ENCODE measurements around the gene WBP1.
"Not testable (repeated sequence)": the region's sequence is repeated elsewhere in the genome, so short reads cannot be mapped to it uniquely, and the experiment has no call there.

Gene WBP1

GRCh38 chr2:74482801-74483674, 24.8 kb downstream of the WBP1 start, which contains the start of the genes CCDC142 and TTC31:
TSS of gene CCDC142 (minus strand) at chr2:74482998. CDS start at chr2:74482837, 161 bp downstream.
TSS of gene TTC31 (plus strand) at chr2:74483081. CDS start at chr2:74483096, 15 bp downstream.
- peak; percentile 92 to 95 for DNase-seq

GRCh38 chr2:74483675-74484164, 25.5 kb downstream of the WBP1 start:
- not testable (repeated sequence) for DNase-seq

DNA sequence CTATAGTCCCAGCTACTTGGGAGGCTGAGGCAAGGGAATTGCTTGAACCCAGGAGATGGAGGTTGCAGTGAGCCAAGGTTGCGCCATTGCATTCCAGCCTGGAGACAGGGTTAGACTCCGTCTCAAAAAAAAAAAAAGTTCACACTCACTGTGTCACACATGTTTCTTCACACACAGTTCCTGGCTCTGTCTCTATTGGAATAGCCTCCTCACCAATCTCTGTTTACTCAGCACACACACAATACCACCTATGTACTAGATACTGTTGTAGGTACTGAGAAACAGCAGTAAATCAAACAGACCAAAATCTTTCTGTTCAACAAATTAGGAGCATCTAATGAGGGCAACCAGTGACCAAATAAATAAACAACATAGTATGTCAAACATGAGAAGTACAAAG, 27.9 kb downstream of the WBP1 start:
- DNase-seq, result no peak

GRCh38 chr2:74488643-74489481, 30.6 kb downstream of the WBP1 start:
- no peak for DNase-seq

- DNase-seq, result no peak
Measured at GRCh38 chr2:74489906-74490305, 31.7 kb downstream of the WBP1 start.

DNA sequence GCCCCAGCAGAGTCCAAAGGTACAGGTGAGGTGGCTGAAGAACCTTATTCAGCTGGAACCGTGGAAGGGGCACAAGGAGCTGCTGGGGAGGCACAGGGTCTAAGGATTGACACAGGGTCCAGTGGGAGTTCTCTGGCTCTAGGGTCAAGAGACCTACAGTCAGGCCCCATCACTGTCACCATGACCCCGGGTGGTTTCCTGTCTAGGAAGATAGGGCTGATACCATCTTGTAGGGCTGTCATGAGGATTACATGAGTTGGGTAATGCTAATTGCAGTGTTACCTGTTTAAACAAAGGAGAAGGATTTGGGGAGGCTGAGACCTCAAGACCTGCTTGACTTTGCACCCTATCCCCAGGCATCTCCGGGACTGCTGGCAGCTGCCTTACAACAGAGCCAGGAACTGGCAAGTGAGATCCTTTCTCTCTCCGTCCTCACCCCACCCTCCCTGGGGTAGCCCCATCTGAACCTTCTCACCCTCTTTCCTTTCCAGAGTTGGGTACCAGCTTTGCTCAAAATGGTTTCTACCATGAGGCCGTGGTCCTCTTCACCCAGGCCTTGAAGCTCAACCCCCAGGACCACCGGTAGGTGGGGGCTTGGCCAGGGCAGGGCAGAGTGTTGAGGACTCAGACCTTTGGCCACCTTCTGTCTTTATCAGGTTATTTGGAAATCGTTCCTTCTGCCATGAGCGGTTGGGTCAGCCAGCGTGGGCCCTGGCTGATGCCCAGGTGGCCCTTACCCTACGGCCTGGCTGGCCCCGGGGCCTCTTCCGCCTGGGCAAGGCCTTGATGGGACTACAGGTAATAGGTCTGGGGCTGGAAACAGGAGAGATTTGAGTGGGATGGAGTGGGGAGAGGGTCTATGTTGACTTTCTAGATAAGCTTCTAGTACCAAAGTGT, 33.7 kb downstream of the WBP1 start:
- no peak for DNase-seq

DNA sequence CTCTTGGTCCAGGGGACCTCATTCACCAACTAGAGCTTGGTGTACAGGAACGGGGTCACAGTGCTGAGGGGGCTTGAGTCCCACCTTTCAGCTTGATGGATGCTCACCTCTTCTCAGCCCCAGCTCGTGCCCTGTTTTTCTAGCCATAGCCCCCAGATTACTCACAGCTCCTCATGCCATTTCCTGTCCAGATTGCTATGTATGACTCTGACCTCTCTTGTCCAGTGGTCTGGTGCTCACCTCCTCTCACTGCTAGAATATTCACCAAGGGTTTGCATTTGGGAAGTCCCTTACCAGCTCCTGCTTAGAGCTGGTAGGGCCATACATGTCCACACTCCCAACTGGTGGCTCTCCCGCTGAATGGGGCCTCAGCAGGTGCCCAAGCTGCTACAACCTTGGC, 35.3 kb downstream of the WBP1 start:
- DNase-seq, result no peak

GRCh38 chr2:74495440-74495839, 37.2 kb downstream of the WBP1 start:
- no peak for DNase-seq

- DNase-seq, result no peak
Measured at GRCh38 chr2:74496997-74497776, 38.9 kb downstream of the WBP1 start.

GRCh38 chr2:74497777-74498499, 39.7 kb downstream of the WBP1 start:
- DNase-seq, result no peak

GRCh38 chr2:74498500-74499266, 40.4 kb downstream of the WBP1 start:
- no peak for DNase-seq

GRCh38 chr2:74499267-74499939, 41.2 kb downstream of the WBP1 start, which contains the start of gene LBX2:
TSS of gene LBX2 (minus strand) at chr2:74499603. CDS start at chr2:74499537, 66 bp downstream.
- no peak for DNase-seq

- DNase-seq, result no peak
Measured at GRCh38 chr2:74499940-74500577, 41.8 kb downstream of the WBP1 start.

GRCh38 chr2:74500578-74500946, 42.3 kb downstream of the WBP1 start:
- DNase-seq, result no peak

GRCh38 chr2:74501335-74502071, 43.3 kb downstream of the WBP1 start:
- DNase-seq, result no peak

- no peak for DNase-seq
Measured at GRCh38 chr2:74502147-74502719, 44.0 kb downstream of the WBP1 start.

DNA sequence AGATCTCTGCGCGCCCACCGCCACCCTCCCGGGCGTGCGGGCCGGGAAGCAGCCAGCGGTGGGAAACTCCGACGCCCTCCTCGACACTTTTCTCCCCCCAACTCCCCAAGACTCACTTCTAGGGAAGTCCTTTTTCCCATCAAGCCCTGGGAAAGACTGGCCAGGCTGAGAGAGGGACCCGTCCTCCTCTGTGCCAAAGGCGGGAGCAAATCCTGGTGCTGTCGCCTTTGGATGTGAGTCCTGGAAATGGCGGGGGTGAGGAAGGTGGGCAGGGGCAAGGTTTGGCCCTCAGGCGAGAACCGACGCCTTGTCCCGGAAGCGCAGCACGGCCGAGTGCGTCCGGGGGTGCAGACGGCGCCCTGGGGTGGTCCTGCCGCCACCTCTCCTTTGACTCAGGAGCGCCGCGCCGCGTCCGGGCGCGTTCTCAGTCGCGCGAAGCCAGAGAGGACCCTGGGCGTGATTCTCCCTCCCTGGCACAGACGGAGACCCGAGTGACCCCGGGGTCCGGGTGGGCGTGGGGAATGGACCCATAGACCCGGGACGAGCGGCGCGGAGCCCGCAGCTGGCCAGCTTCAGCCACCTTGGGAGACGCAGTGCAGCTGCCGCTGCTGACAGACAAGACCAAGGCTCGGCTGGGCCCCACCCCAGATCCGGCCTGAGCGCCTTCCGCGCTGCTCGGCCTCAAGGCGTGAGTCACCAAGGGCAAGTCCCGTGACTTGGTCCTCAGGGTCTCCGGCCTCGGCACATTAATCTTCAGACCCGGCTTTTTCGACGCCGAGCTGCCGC, 44.7 kb downstream of the WBP1 start:
- peak in 1 of 2 experiments; percentile 17 for DNase-seq
